Neural progenitor cell (in vitro differentiated cells): ENCODE measurements around the gene ZP2.

Experiments
- CTCF ChIP-seq: fragments of 200-600 bp; sonication (generic); IDR thresholded peaks from 2 replicates; pipeline ENCODE4 v1.5.1; 2017; ENCODE audit warnings: antibody characterized with exemption, mild to moderate bottlenecking
- EZH2 ChIP-seq: fragments of 200-600 bp; sonication (generic); IDR thresholded peaks from 2 replicates; pipeline ENCODE4 v1.6.1; 2017; ENCODE audit warnings: antibody characterized with exemption, mild to moderate bottlenecking, moderate library complexity
- EZH2phosphoT487 ChIP-seq: fragments of 200-600 bp; sonication (generic); IDR thresholded peaks from 2 replicates; pipeline ENCODE4 v1.6.1; 2017; ENCODE audit warnings: antibody characterized with exemption

- TF ChIP-seq CTCF (no peak), EZH2 (no peak), EZH2phosphoT487 (no peak)
Observed at GRCh38 chr16:21157632-21158031, 53.7 kb downstream of the ZP2 start.
